GM12801 (cell line): ENCODE measurements around the gene SESN1.

Source experiments
- CTCF ChIP-seq: IDR thresholded peaks from one replicate; pipeline ENCODE4 v1.5.1; 2011; ENCODE audit warnings: control low read depth; ENCODE audit not compliant: insufficient read length; ENCODE audit errors: extremely low read depth

The SESN1 gene

GRCh38 chr6:109088995-109089394, 5.7 kb downstream of the SESN1 start:
- no peak for TF ChIP-seq CTCF

DNA sequence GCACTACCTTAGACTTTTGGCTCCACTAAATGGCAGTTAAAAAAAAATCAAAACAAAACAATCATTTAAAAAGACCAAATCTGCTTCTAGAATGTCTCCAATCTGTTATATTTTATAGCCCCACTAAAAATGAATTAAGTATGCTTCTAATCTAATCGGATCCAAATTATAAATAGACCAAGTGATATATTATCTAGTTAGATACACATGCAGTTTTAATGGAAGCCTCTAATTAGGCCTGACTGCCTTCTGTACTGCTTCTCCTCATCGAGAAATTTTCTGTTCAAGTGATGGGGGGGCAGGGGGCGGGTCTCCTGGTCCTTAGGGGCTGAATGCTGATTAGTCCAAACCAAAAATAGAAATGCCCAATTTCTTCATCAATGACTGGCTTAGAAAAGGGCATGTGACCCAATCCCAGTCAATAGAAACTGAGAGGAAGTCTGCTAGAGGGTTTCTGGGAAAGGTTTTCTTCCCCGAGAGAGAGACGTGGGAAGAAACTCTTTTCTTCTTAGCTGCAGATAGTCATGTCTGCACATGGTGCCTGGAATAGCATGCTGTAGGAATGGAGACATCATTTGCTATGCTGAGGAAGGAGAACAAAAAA, 6.9 kb downstream of the SESN1 start:
- no peak for TF ChIP-seq CTCF

DNA sequence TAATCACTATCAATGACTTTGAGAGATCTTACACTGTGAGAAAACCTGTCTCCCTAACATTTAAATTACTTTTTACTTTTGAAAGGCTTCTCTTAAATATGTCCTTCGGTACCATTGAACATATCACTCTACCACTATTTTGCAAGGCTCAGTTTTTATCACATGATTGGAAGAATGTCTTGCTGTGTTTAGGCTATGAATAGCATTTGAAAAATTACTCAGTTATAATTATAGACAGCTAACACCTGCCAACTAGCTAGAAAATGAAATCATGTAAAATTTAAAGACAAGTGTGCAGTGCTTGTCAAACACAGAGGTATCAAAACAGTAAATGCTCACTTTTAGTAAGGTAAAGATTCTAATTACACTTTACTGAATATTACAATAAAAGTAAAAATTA, 11.0 kb downstream of the SESN1 start:
- TF ChIP-seq CTCF, result no peak

GRCh38 chr6:109082188-109082577, 12.5 kb downstream of the SESN1 start:
- TF ChIP-seq CTCF, result no peak

GRCh38 chr6:109081516-109082187, 13.0 kb downstream of the SESN1 start:
- TF ChIP-seq CTCF, result no peak

GRCh38 chr6:109081026-109081425, 13.6 kb downstream of the SESN1 start:
- no peak for TF ChIP-seq CTCF

- no peak for TF ChIP-seq CTCF
Observed at GRCh38 chr6:109079981-109080380, 14.7 kb downstream of the SESN1 start.
